ENCODE data around the gene PISD.

The PISD gene

GRCh38 chr22:31692186-31692886 is 30.3 kb upstream of the PISD start:
- no peaks in the 10 kb centered on the region for H3K27me3 ChIP-seq (ENCODE audit: low read depth, low read length)
- no peak overlapping the region for H3K4me2 ChIP-seq (ENCODE audit: low read length)
- H3K79me2 ChIP-seq (ENCODE audit: low read length), result no peaks in the 10 kb centered on the region
- no peak for TF ChIP-seq EZH2phosphoT487 (IDR thresholded peaks at IDR 0.05; ENCODE audit: low read depth)
- no peak for TF ChIP-seq CTCF (IDR thresholded peaks at IDR 0.05; ENCODE audit: low read depth, low read length)
- no peak overlapping the region for H3K27ac ChIP-seq (ENCODE audit: low read length)
- H2AFZ ChIP-seq (ENCODE audit: low read depth, low read length), result no peak overlapping the region
- H3K4me1 ChIP-seq (ENCODE audit: low read length), result peaks cover 12% of the 10 kb centered on the region
- peaks cover 51% of the 10 kb centered on the region for H3K36me3 ChIP-seq (replicated peaks; ENCODE audit: low read depth, low read length)
- no peaks in the 10 kb centered on the region for H3K9me3 ChIP-seq (ENCODE audit: insufficient read depth, low read length)
- H3K9ac ChIP-seq (ENCODE audit: low read length), result no peak overlapping the region
- H3K4me3 ChIP-seq (ENCODE audit: low read length), result no peak overlapping the region
- H4K20me1 ChIP-seq (ENCODE audit: insufficient read depth, low read length), result no peaks in the 10 kb centered on the region

- H3K4me2 ChIP-seq (ENCODE audit: low read length), result no peak overlapping the region
- H3K9me3 ChIP-seq (ENCODE audit: insufficient read depth, low read length), result no peaks in the 10 kb centered on the region
- no peak overlapping the region for H3K27ac ChIP-seq (ENCODE audit: low read length)
- H3K9ac ChIP-seq (ENCODE audit: low read length), result no peak overlapping the region
- TF ChIP-seq EZH2phosphoT487 (IDR thresholded peaks at IDR 0.05; ENCODE audit: low read depth) (no peak), CTCF (IDR thresholded peaks at IDR 0.05; ENCODE audit: low read depth, low read length) (no peak)
- H3K4me3 ChIP-seq (ENCODE audit: low read length), result no peak overlapping the region
- H3K4me1 ChIP-seq (ENCODE audit: low read length), result peaks cover 12% of the 10 kb centered on the region
- no peaks in the 10 kb centered on the region for H3K79me2 ChIP-seq (ENCODE audit: low read length)
- no peaks in the 10 kb centered on the region for H3K27me3 ChIP-seq (ENCODE audit: low read depth, low read length)
- peaks cover 50% of the 10 kb centered on the region for H3K36me3 ChIP-seq (replicated peaks; ENCODE audit: low read depth, low read length)
- H4K20me1 ChIP-seq (ENCODE audit: insufficient read depth, low read length), result no peaks in the 10 kb centered on the region
- no peak overlapping the region for H2AFZ ChIP-seq (ENCODE audit: low read depth, low read length)
Measured at GRCh38 chr22:31691408-31691807, 29.4 kb upstream of the PISD start.

- H3K9me3 ChIP-seq (ENCODE audit: insufficient read depth, low read length), result no peaks in the 10 kb centered on the region
- no peak overlapping the region for H3K9ac ChIP-seq (ENCODE audit: low read length)
- no peaks in the 10 kb centered on the region for H3K27me3 ChIP-seq (ENCODE audit: low read depth, low read length)
- no peak overlapping the region for H3K4me3 ChIP-seq (ENCODE audit: low read length)
- H3K79me2 ChIP-seq (ENCODE audit: low read length), result no peaks in the 10 kb centered on the region
- H3K36me3 ChIP-seq (replicated peaks; ENCODE audit: low read depth, low read length), result peaks cover 30% of the 10 kb centered on the region
- H3K27ac ChIP-seq (ENCODE audit: low read length), result no peak overlapping the region
- H2AFZ ChIP-seq (ENCODE audit: low read depth, low read length), result no peak overlapping the region
- no peak for TF ChIP-seq EZH2phosphoT487 (IDR thresholded peaks at IDR 0.05; ENCODE audit: low read depth)
- TF ChIP-seq CTCF (IDR thresholded peaks at IDR 0.05; ENCODE audit: low read depth, low read length), result no peak
- no peaks in the 10 kb centered on the region for H3K4me1 ChIP-seq (ENCODE audit: low read length)
- 0 out of 2 replicates have a peak, but pooled peaks cover 5% of the 10 kb centered on the region for H4K20me1 ChIP-seq (ENCODE audit: insufficient read depth, low read length)
- no peak overlapping the region for H3K4me2 ChIP-seq (ENCODE audit: low read length)
Measured at GRCh38 chr22:31683181-31684105, 21.4 kb upstream of the PISD start.

GRCh38 chr22:31682751-31683150 is 20.7 kb upstream of the PISD start:
- Histone ChIP-seq H4K20me1 (ENCODE audit: insufficient read depth, low read length) (0 out of 2 replicates have a peak, but pooled peaks cover 5% of the 10 kb centered on the region), H2AFZ (ENCODE audit: low read depth, low read length) (no peak overlapping the region), H3K27ac (ENCODE audit: low read length) (no peak overlapping the region), H3K9me3 (ENCODE audit: insufficient read depth, low read length) (no peaks in the 10 kb centered on the region), H3K79me2 (ENCODE audit: low read length) (no peaks in the 10 kb centered on the region), H3K4me2 (ENCODE audit: low read length) (no peak overlapping the region), H3K9ac (ENCODE audit: low read length) (no peak overlapping the region), H3K4me1 (ENCODE audit: low read length) (no peaks in the 10 kb centered on the region), H3K27me3 (ENCODE audit: low read depth, low read length) (no peaks in the 10 kb centered on the region), H3K4me3 (ENCODE audit: low read length) (no peak overlapping the region), H3K36me3 (replicated peaks; ENCODE audit: low read depth, low read length) (peaks cover 25% of the 10 kb centered on the region)
- TF ChIP-seq CTCF (IDR thresholded peaks at IDR 0.05; ENCODE audit: low read depth, low read length) (no peak), EZH2phosphoT487 (IDR thresholded peaks at IDR 0.05; ENCODE audit: low read depth) (no peak)
